SK-N-SH (cell line): Measurements from ENCODE around the gene RHBDL2. TPM values are rescaled to one million over a fixed set of nuclear protein-coding genes. Genes with fewer than 3 reads are reported as not detected.

Experiments used
- CTCF ChIA-PET: fragments of 300-600, 350-600 bp; formaldehyde crosslinking; extraction: SDS; loops from one replicate; lab custom pipeline; 2021; lab: Yijun Ruan, JAX
- POLR2A ChIA-PET: fragments of 350-600 bp; sonication (Branson Sonifier 250); formaldehyde crosslinking; extraction: SDS; loops from one replicate; lab custom pipeline; 2020; ENCODE audit warnings: antibody characterized with exemption, inconsistent platforms; lab: Yijun Ruan, JAX
- DNase-seq: peaks from one replicate; pipeline ENCODE4 v3.0.0; 2012
- H2AFZ ChIP-seq: fragments of 200-600 bp; sonication (generic); 2 replicates; pipeline ENCODE4 v1.8.1; 2016; ENCODE audit warnings: antibody characterized with exemption, mild to moderate bottlenecking, low read depth
- H3F3A ChIP-seq: fragments of 200-600 bp; sonication (generic); replicated peaks from 2 replicates; pipeline ENCODE3; 2016; ENCODE audit warnings: antibody characterized with exemption, mild to moderate bottlenecking; ENCODE audit not compliant: insufficient read depth
- H3K27ac ChIP-seq, 2 experiments: fragments of 200-500 bp in 1 of 2; fragments of 200-600 bp in 1 of 2; sonication (Bioruptor generic) in 1 of 2; sonication (generic), shearing (Covaris generic) in 1 of 2; 2 replicates each; pipeline versions ENCODE4 v1.5.1 to v1.6.1; 2014 to 2016; ENCODE audit warnings: low read depth in 2 of 2, inconsistent platforms in 1 of 2, low read length in 1 of 2, mild to moderate bottlenecking in 1 of 2, mixed read lengths in 1 of 2
- H3K27me3 ChIP-seq: fragments of 200-600 bp; sonication (generic), shearing (Covaris generic); 2 replicates; pipeline ENCODE4 v1.6.1; 2016; ENCODE audit warnings: mixed run types; ENCODE audit not compliant: insufficient read depth
- H3K36me3 ChIP-seq, 2 experiments: fragments of 200-500 bp in 1 of 2; fragments of 200-600 bp in 1 of 2; sonication (Bioruptor generic) in 1 of 2; sonication (generic) in 1 of 2; replicated peaks in 1 of 2; 2 replicates each; pipeline versions ENCODE3 to v1.5.1; 2014 to 2016; ENCODE audit warnings: low read length in 1 of 2, mild to moderate bottlenecking in 1 of 2; ENCODE audit not compliant: insufficient read depth in 2 of 2, control insufficient read depth in 1 of 2
- H3K4me1 ChIP-seq, 2 experiments: fragments of 200-500 bp in 1 of 2; fragments of 200-600 bp in 1 of 2; sonication (Bioruptor generic) in 1 of 2; sonication (generic), shearing (Covaris generic) in 1 of 2; 2 replicates each; pipeline versions ENCODE4 v1.5.1 to v1.6.1; 2014 to 2016; ENCODE audit warnings: low read depth in 1 of 2, low read length in 1 of 2, mixed run types in 1 of 2; ENCODE audit not compliant: insufficient read depth in 2 of 2, control insufficient read depth in 1 of 2
- H3K4me2 ChIP-seq: fragments of 200-600 bp; sonication (generic), shearing (Covaris generic); 2 replicates; pipeline ENCODE4 v1.6.1; 2017; ENCODE audit warnings: mixed run types
- H3K4me3 ChIP-seq, 2 experiments: fragments of 200-500 bp in 1 of 2; fragments of 200-600 bp in 1 of 2; sonication (Bioruptor generic) in 1 of 2; sonication (generic), shearing (Covaris generic) in 1 of 2; 2 replicates each; pipeline versions ENCODE4 v1.5.1 to v1.8.1; 2014 to 2016; ENCODE audit warnings: low read depth in 2 of 2, inconsistent platforms in 1 of 2, low read length in 1 of 2, mild to moderate bottlenecking in 1 of 2, mixed read lengths in 1 of 2, moderate library complexity in 1 of 2
- H3K79me2 ChIP-seq: fragments of 200-600 bp; sonication (generic); 2 replicates; pipeline ENCODE4 v1.8.1; 2017; ENCODE audit warnings: mild to moderate bottlenecking; ENCODE audit not compliant: insufficient read depth
- H3K9ac ChIP-seq: fragments of 200-600 bp; sonication (generic); 2 replicates; pipeline ENCODE4 v1.6.1; 2017; ENCODE audit warnings: mixed run types
- H3K9me2 ChIP-seq: fragments of 200-600 bp; sonication (generic); 2 replicates; pipeline ENCODE4 v1.6.1; 2017; ENCODE audit warnings: mixed run types
- H3K9me3 ChIP-seq: fragments of 200-600 bp; sonication (generic); 2 replicates; pipeline ENCODE4 v1.6.1; 2017; ENCODE audit warnings: mixed run types, mild to moderate bottlenecking, moderate library complexity
- H4K20me1 ChIP-seq: fragments of 200-600 bp; sonication (generic); 2 replicates; pipeline ENCODE4 v1.6.1; 2017; ENCODE audit warnings: mild to moderate bottlenecking, mixed run types; ENCODE audit not compliant: insufficient read depth
- CHD2 ChIP-seq: fragments of 150-350 bp; IDR thresholded peaks from 2 replicates; pipeline ENCODE4 v1.6.1; 2018; ENCODE audit warnings: low read length; ENCODE audit not compliant: partially characterized antibody
- ELF1 ChIP-seq: IDR thresholded peaks from 2 replicates; pipeline ENCODE4 v1.4.0; 2012
- EZH2phosphoT487 ChIP-seq: fragments of 200-600 bp; sonication (generic); IDR thresholded peaks from 2 replicates; pipeline ENCODE4 v1.6.1; 2017; ENCODE audit warnings: low read depth, mixed run types, mild to moderate bottlenecking, antibody characterized with exemption, moderate library complexity, borderline replicate concordance
- GATA2 ChIP-seq: sonication (generic); formaldehyde crosslinking; IDR thresholded peaks from 2 replicates; pipeline ENCODE4 v1.5.0; 2020; ENCODE audit warnings: mild to moderate bottlenecking, missing genetic modification reagents
- IRF3 ChIP-seq: fragments of 150-350 bp; IDR thresholded peaks from 2 replicates; pipeline ENCODE4 v1.6.1; 2016; ENCODE audit warnings: mild to moderate bottlenecking, low read depth, low read length
- JUND ChIP-seq: IDR thresholded peaks from 2 replicates; pipeline ENCODE4 v1.4.0; 2012
- MEF2A ChIP-seq: IDR thresholded peaks from 2 replicates; pipeline ENCODE4 v1.4.0; 2012; ENCODE audit warnings: low read depth, borderline replicate concordance
- MXI1 ChIP-seq: IDR thresholded peaks from 2 replicates; pipeline ENCODE4 v1.6.1; 2012; ENCODE audit warnings: mild to moderate bottlenecking, low read depth, low read length, improper control_type of control experiment
- NFIC ChIP-seq: IDR thresholded peaks from 2 replicates; pipeline ENCODE4 v1.4.0; 2012; ENCODE audit warnings: borderline replicate concordance
- NRF1 ChIP-seq: IDR thresholded peaks from 2 replicates; pipeline ENCODE4 v1.6.1; 2012; ENCODE audit warnings: low read depth, mild to moderate bottlenecking, low read length
- POLR2AphosphoS5 ChIP-seq: IDR thresholded peaks from 2 replicates; pipeline ENCODE4 v1.6.1; 2012; ENCODE audit warnings: low read depth, low read length
- RAD21 ChIP-seq: IDR thresholded peaks from 2 replicates; pipeline ENCODE4 v1.6.1; 2012; ENCODE audit warnings: mild to moderate bottlenecking, low read length
- RFX5 ChIP-seq: IDR thresholded peaks from 2 replicates; pipeline ENCODE4 v1.6.1; 2012; ENCODE audit warnings: mild to moderate bottlenecking, improper control_type of control experiment, low read length
- SIN3A ChIP-seq: IDR thresholded peaks from 2 replicates; pipeline ENCODE4 v1.6.1; 2012; ENCODE audit warnings: low read depth, mild to moderate bottlenecking, low read length, moderate library complexity, borderline replicate concordance
- SMC3 ChIP-seq: IDR thresholded peaks from 2 replicates; pipeline ENCODE4 v1.6.1; 2012; ENCODE audit warnings: low read depth, low read length, improper control_type of control experiment
- USF1 ChIP-seq: IDR thresholded peaks from 2 replicates; pipeline ENCODE4 v1.4.0; 2012; ENCODE audit warnings: low read depth, borderline replicate concordance
- YY1 ChIP-seq: IDR thresholded peaks from 2 replicates; pipeline ENCODE4 v1.4.0; 2012; ENCODE audit warnings: low read depth, mild to moderate bottlenecking
- ZBTB33 ChIP-seq: IDR thresholded peaks from 2 replicates; pipeline ENCODE4 v1.4.0; 2012; ENCODE audit warnings: low read depth, borderline replicate concordance
- WGBS: methylation state at CpG from one replicate; pipeline ENCODE4 v1.1.6; 2017; ENCODE audit warnings: low lambda C conversion rate; 5-methylcytosine and 5-hydroxymethylcytosine counted together
- polyA plus RNA-seq, 3 experiments: library from polyadenylated mRNA; depleted of rRNA; stranded (reverse); fragments of >200 nt; gene quantifications; 2 replicates each; pipeline ENCODE4 v1.2.3, GENCODE V29; 2012

RHBDL2 gene
- polyA plus RNA-seq, 1 of the 3 experiments (the other 2 are of a cell fraction): 0.07 TPM

GRCh38 chr1:38870996-38871395, 70.6 kb downstream of the RHBDL2 start:
- no peaks in the 10 kb centered on the region for H3K27me3 ChIP-seq
- ChIA-PET POLR2A (no interaction called here), CTCF (interaction anchor here (1.0 to 1.1 kb wide), 2 partner anchors 15 to 221 kb away, joined by 3 to 4 read pairs; no protein-coding TSS in a partner anchor)
- H3K4me3 ChIP-seq: no peak overlapping the region
- H3K27ac ChIP-seq: no peak overlapping the region
- no peak overlapping the region for H3K4me2 ChIP-seq
- no peak for DNase-seq
- H4K20me1 ChIP-seq: no peaks in the 10 kb centered on the region
- WGBS: 100% methylated on average over 5 of the region's 8 CpGs
- no peaks in the 10 kb centered on the region for H3K9me2 ChIP-seq
- TF ChIP-seq MXI1 (no peak), MEF2A (no peak), YY1 (no peak), JUND (no peak), NFIC (no peak), ELF1 (no peak), POLR2AphosphoS5 (no peak), RFX5 (no peak), ZBTB33 (no peak), NRF1 (no peak), CHD2 (no peak), USF1 (no peak), IRF3 (no peak), EZH2phosphoT487 (no peak), SIN3A (no peak), GATA2 (no peak), SMC3 (no peak), RAD21 (no peak)
- no peak overlapping the region for H3K9ac ChIP-seq
- no peak overlapping the region for H2AFZ ChIP-seq
- peaks cover 6% of the 10 kb centered on the region in 2 experiments; a peak in 2 of 4 replicates for H3K4me1 ChIP-seq
- peaks cover 5% of the 10 kb centered on the region for H3F3A ChIP-seq
- peaks cover 55% of the 10 kb centered on the region for H3K79me2 ChIP-seq
- peaks cover 0 to 19% of the 10 kb centered on the region in 2 experiments for H3K36me3 ChIP-seq
- no peaks in the 10 kb centered on the region for H3K9me3 ChIP-seq
